Tibial artery (tissue), 4 donors: ENCODE results near the gene GNGT1.

Experiments
- DNase-seq, 2 donors: peaks; one replicate each; pipeline ENCODE4 v3.0.0-alpha.2; 2019
- H3K27ac ChIP-seq, 2 donors: fragments of 200-600 bp; sonication (generic) in 1 of 2; 1 replicate in 1 of 2; 2 replicates in 1 of 2; pipeline ENCODE4 v1.5.1; 2018 to 2019; ENCODE audit warnings: mild to moderate bottlenecking in 1 of 2
- H3K27me3 ChIP-seq, 2 donors: fragments of 200-600 bp; sonication (generic) in 1 of 2; one replicate each; pipeline versions ENCODE4 v1.5.1 to v1.6.0; 2016 to 2019
- H3K36me3 ChIP-seq, 3 donors: fragments of 200-600 bp; sonication (generic) in 2 of 3; one replicate each; pipeline ENCODE4 v1.5.1; 2016 to 2019; ENCODE audit warnings: mild to moderate bottlenecking in 2 of 3
- H3K4me1 ChIP-seq, 4 donors: fragments of 200-600 bp; sonication (generic) in 2 of 4; 1 replicate in 3 of 4; 2 replicates in 1 of 4; pipeline ENCODE4 v1.5.1; 2016 to 2019
- H3K4me3 ChIP-seq, 2 donors: fragments of 200-600 bp; sonication (generic) in 1 of 2; 1 replicate in 1 of 2; 2 replicates in 1 of 2; pipeline ENCODE4 v1.5.1; 2018 to 2019; ENCODE audit warnings: mild to moderate bottlenecking in 2 of 2
- H3K9me3 ChIP-seq, 3 donors: fragments of 200-600 bp; sonication (generic) in 1 of 3; one replicate each; pipeline ENCODE4 v1.5.1; 2016 to 2019
- intact Hi-C: fragments of 100-400 bp; cut with DNase I; formaldehyde crosslinking; loops from one replicate; pipeline ENCODE4 v1.15.0; 2023; ENCODE audit warnings: low total_unique reads
- TF ChIP-seq, protein P1 (sequence below), 2 experiments: fragments of 200-600 bp in 1 of 2; fragments of 450-650 bp in 1 of 2; IDR thresholded peaks; one replicate each; pipeline ENCODE4 v1.5.1; 2017 to 2019; ENCODE audit warnings: antibody characterized with exemption in 2 of 2, mild to moderate bottlenecking in 1 of 2, moderate library complexity in 1 of 2

The GNGT1 gene

DNA sequence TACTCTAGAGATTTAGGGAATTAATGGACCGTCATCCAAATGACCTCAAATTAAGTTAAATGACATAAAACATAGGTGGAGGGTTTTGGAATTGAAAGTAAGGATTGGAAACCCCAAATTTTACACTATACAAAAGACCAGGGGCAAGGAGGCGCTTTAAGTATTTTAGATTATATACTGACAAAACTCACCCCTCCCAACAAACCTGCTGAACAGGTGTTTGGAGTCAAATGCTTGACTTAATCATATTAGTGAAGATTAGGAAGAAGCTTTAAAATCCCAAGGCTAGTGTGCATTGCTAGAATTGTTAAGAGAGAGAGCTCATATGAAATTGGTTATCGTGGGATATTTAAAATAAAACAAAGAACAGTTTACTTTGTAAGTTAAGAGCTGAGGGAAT is at the start of gene GNGT1:
GNGT1 (plus strand) TSS at position 301 of the 400 bp plus-strand sequence. CDS start 180 bp downstream, outside the sequence.
- Histone ChIP-seq H3K4me3 (no peak within 1 kb of the TSS), H3K27ac (no peak within 1 kb of the TSS), H3K9me3 (no peaks in the 10 kb centered on the region), H3K36me3 (no peaks in the 10 kb centered on the region), H3K27me3 (no peaks in the 10 kb centered on the region), H3K4me1 (peaks cover 0 to 7% (median 2%) of the 10 kb centered on the region in 4 donors)
- TF ChIP-seq, protein P1, sequence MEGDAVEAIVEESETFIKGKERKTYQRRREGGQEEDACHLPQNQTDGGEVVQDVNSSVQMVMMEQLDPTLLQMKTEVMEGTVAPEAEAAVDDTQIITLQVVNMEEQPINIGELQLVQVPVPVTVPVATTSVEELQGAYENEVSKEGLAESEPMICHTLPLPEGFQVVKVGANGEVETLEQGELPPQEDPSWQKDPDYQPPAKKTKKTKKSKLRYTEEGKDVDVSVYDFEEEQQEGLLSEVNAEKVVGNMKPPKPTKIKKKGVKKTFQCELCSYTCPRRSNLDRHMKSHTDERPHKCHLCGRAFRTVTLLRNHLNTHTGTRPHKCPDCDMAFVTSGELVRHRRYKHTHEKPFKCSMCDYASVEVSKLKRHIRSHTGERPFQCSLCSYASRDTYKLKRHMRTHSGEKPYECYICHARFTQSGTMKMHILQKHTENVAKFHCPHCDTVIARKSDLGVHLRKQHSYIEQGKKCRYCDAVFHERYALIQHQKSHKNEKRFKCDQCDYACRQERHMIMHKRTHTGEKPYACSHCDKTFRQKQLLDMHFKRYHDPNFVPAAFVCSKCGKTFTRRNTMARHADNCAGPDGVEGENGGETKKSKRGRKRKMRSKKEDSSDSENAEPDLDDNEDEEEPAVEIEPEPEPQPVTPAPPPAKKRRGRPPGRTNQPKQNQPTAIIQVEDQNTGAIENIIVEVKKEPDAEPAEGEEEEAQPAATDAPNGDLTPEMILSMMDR (IDR thresholded peaks at IDR 0.05) = no peak
- DNase-seq = no peak
- intact Hi-C loops = loop anchor here (10.0 kb wide), 1 partner anchor 99 kb away; the partner anchor contains the start of gene BET1

DNA sequence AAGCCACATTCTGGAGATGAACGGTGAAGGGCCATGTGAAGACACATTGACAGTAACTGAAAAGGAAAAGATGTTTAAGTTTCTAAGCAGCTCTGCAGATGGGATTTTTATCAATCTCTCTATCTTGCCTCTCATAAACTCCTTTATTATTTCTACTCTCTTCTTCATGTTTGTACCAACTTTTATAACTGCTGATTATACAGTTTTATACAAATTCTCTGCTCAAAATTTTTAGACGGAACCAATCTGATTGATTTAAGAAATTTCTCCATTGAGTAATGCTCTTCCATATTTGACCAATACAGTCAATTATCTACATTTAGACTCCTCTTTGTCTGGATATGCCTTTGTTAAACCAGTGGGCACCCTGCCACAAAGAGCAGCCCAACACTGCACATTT is 47.5 kb upstream of the GNGT1 start:
- no peaks in the 10 kb centered on the region for H3K4me1 ChIP-seq
- no peak overlapping the region for H3K27ac ChIP-seq
- intact Hi-C loops = no loop called here
- H3K36me3 ChIP-seq = no peaks in the 10 kb centered on the region
- no peaks in the 10 kb centered on the region for H3K27me3 ChIP-seq
- DNase-seq = no peak
- no peaks in the 10 kb centered on the region for H3K9me3 ChIP-seq
- TF ChIP-seq, protein P1 (IDR thresholded peaks at IDR 0.05) = no peak
- no peak overlapping the region for H3K4me3 ChIP-seq

DNA sequence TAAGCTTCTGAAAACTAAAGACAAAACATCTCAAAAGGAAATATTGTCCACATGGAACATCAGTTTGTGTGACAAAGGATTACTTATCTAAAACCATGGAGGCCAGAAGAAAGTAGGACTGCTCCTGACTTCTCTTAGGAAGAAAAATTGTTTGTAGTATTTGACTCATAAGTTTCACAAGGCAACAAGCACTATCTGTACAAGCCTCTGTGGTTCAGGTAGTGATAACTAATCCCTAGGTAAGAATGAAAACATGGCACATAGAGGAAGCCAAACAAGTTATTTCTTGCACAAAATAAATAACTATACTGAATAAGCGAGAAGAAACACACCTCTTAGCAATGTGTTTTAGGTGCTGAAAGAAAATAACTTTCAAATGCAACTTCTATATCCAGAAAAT is 46.1 kb upstream of the GNGT1 start:
- Histone ChIP-seq H3K4me3 (no peak overlapping the region), H3K27me3 (no peaks in the 10 kb centered on the region), H3K36me3 (no peaks in the 10 kb centered on the region), H3K4me1 (no peaks in the 10 kb centered on the region), H3K9me3 (no peaks in the 10 kb centered on the region), H3K27ac (no peak overlapping the region)
- DNase-seq = no peak
- intact Hi-C loops = no loop called here
- TF ChIP-seq, protein P1 (IDR thresholded peaks at IDR 0.05) = no peak

DNA sequence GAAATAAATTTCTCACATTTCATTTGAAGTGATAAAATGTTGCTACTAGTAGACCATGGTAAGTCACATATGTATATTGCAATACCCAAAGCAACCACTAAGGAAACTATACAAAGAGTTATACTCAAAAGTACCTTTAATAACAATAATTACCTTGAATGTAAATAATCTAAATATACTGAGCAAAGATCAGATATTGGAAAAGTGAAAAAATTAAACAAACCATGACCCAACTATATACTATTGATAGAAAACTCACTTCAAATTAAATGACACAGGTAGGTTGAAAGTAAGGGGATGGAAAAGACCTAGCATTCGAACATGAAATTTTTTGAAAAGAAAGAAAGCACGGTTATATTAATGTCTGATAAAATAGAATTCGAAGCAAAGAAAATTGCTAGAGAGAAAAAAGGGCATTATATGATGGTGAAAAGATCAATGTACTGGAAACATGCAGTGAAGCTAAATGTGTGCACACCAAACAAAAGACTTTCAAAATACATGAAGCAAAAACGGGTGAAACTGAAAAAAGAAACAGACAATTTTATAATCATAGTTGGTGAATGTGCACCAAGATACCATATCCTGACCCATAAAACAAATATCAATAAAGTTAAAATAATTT is 44.9 kb upstream of the GNGT1 start:
- no peak overlapping the region for H3K27ac ChIP-seq
- intact Hi-C loops = no loop called here
- H3K4me1 ChIP-seq = no peaks in the 10 kb centered on the region
- no peaks in the 10 kb centered on the region for H3K36me3 ChIP-seq
- no peaks in the 10 kb centered on the region for H3K9me3 ChIP-seq
- H3K27me3 ChIP-seq = no peaks in the 10 kb centered on the region
- TF ChIP-seq, protein P1 (IDR thresholded peaks at IDR 0.05) = no peak
- DNase-seq = no peak
- H3K4me3 ChIP-seq = no peak overlapping the region

DNA sequence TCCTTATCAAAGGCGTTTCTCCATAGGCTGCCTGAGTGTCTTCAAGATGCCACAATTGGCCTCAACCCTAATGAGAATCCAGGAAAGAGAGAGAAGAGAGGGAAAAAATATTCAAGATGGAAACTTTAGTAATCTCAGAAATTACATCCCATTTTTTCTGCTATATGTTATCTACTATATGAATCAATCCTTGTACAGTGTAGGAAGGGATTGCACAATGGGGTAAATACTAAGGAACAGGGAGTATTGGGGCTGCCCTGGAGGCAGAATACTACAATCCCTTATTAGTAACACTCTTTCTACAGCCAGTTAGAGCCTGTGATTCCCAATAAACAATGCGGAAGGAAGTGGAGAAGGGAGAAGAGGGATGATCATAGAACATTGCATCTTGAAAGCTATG is 43.7 kb upstream of the GNGT1 start:
- intact Hi-C loops = no loop called here
- Histone ChIP-seq H3K36me3 (no peaks in the 10 kb centered on the region), H3K9me3 (no peaks in the 10 kb centered on the region), H3K27me3 (no peaks in the 10 kb centered on the region), H3K4me1 (no peaks in the 10 kb centered on the region), H3K4me3 (no peak overlapping the region), H3K27ac (no peak overlapping the region)
- TF ChIP-seq, protein P1 (IDR thresholded peaks at IDR 0.05) = no peak
- no peak for DNase-seq

DNA sequence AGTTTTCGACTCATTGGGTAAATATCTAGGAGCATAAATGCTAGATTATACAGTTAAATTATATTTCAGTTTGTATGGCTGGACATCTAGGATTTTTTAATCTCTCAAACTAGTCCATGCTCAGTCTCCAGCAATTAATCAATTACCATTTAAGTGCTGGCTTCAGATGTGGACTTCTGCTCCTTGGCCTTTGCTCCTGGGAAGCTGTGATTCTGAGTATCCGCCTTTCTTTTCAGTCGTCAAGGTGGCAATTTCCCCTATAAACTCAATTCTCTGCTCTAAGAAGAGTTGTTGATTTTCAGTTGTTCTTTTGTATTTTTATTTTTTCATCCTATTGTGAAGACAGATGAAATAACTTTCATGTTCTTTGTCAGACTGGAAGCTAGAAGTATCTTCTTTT is 39.5 kb upstream of the GNGT1 start:
- H3K4me1 ChIP-seq = no peaks in the 10 kb centered on the region
- H3K4me3 ChIP-seq = no peak overlapping the region
- DNase-seq = no peak
- H3K27me3 ChIP-seq = no peaks in the 10 kb centered on the region
- H3K9me3 ChIP-seq = no peaks in the 10 kb centered on the region
- no peak overlapping the region for H3K27ac ChIP-seq
- TF ChIP-seq, protein P1 (IDR thresholded peaks at IDR 0.05) = no peak
- no peaks in the 10 kb centered on the region for H3K36me3 ChIP-seq
- intact Hi-C loops = no loop called here
